ENCODE measurements around the gene GOLGA6C. TPM values are rescaled to one million over a fixed set of nuclear protein-coding genes. Genes with fewer than 3 reads are reported as not detected.
"Not testable (repeated sequence)": the region's sequence is repeated elsewhere in the genome, so short reads cannot be mapped to it uniquely, and the experiment has no call there.

Gene GOLGA6C
- polyA plus RNA-seq, 1 donor (not counting 4 experiments of a cell fraction or from before 2014, with no cell fraction given): not detected

GRCh38 chr15:75314552-75315290, 56.6 kb downstream of the GOLGA6C start:
- Histone ChIP-seq H4K20me1 (ENCODE audit: control insufficient read depth, extremely low read depth, insufficient read depth, low read length) (no peaks in the 10 kb centered on the region), H3K36me3 (ENCODE audit: control insufficient read depth in 2 of 2, extremely low read depth in 1 of 2, insufficient read depth in 2 of 2, low read length in 2 of 2) (no peaks in the 10 kb centered on the region), H3K9me1 (ENCODE audit: control insufficient read depth, extremely low read depth, insufficient read depth, low read length) (no peaks in the 10 kb centered on the region), H3K9ac (ENCODE audit: control insufficient read depth, extremely low read depth, insufficient read depth, low read length) (no peak overlapping the region), H3K79me2 (ENCODE audit: control insufficient read depth, insufficient read depth, low read length) (no peaks in the 10 kb centered on the region), H3K27ac (ENCODE audit: control insufficient read depth, insufficient read depth, low read length) (no peak overlapping the region), H3K27me3 (ENCODE audit: control insufficient read depth, extremely low read depth, insufficient read depth, low read length) (peaks cover 6% of the 10 kb centered on the region), H2AFZ (ENCODE audit: control insufficient read depth, low read length) (no peak overlapping the region), H3K4me2 (ENCODE audit: control insufficient read depth, extremely low read depth, insufficient read depth, low read depth, low read length) (no peak overlapping the region), H3K4me3 (ENCODE audit: control insufficient read depth in 2 of 3, extremely low read depth in 1 of 3, insufficient read depth in 2 of 3, low read depth in 1 of 3, low read length in 3 of 3) (no peak overlapping the region), H3K4me1 (ENCODE audit: control insufficient read depth, extremely low read depth, insufficient read depth, low read length) (peaks cover 10% of the 10 kb centered on the region), H3K9me3 (ENCODE audit: control insufficient read depth, low read depth, low read length) (peaks cover 5% of the 10 kb centered on the region)
- TF ChIP-seq EZH2 (IDR thresholded peaks at IDR 0.05; ENCODE audit: low read length) (no peak), CTCF (optimal IDR thresholded peaks at IDR 0.05 in 1 of 3, IDR thresholded peaks at IDR 0.05 in 1 of 3, conservative IDR thresholded peaks at IDR 0.05 in 1 of 3; ENCODE audit: extremely low read depth in 1 of 3, insufficient read depth in 2 of 3, low read length in 3 of 3) (no peak)
- dilution Hi-C loops (cut with MboI; ENCODE audit: extremely low pct_ligation_motif_present, low sequenced_read_pairs): no loop called here
- no peak for DNase-seq (ENCODE audit: low read depth, low spot score)
- FAIRE-seq: no peak

GRCh38 chr15:75319231-75319897, 61.2 kb downstream of the GOLGA6C start:
- dilution Hi-C loops (cut with MboI; ENCODE audit: extremely low pct_ligation_motif_present, low sequenced_read_pairs); H3K9me1 ChIP-seq (ENCODE audit: control insufficient read depth, extremely low read depth, insufficient read depth, low read length); H3K27ac ChIP-seq (ENCODE audit: control insufficient read depth, insufficient read depth, low read length); H3K9me3 ChIP-seq (ENCODE audit: control insufficient read depth, low read depth, low read length); H4K20me1 ChIP-seq (ENCODE audit: control insufficient read depth, extremely low read depth, insufficient read depth, low read length); H3K9ac ChIP-seq (ENCODE audit: control insufficient read depth, extremely low read depth, insufficient read depth, low read length); H3K4me2 ChIP-seq (ENCODE audit: control insufficient read depth, extremely low read depth, insufficient read depth, low read depth, low read length); FAIRE-seq; H2AFZ ChIP-seq (ENCODE audit: control insufficient read depth, low read length); DNase-seq (ENCODE audit: low read depth, low spot score); H3K36me3 ChIP-seq (ENCODE audit: control insufficient read depth in 2 of 2, extremely low read depth in 1 of 2, insufficient read depth in 2 of 2, low read length in 2 of 2); H3K27me3 ChIP-seq (ENCODE audit: control insufficient read depth, extremely low read depth, insufficient read depth, low read length); H3K79me2 ChIP-seq (ENCODE audit: control insufficient read depth, insufficient read depth, low read length); H3K4me1 ChIP-seq (ENCODE audit: control insufficient read depth, extremely low read depth, insufficient read depth, low read length); H3K4me3 ChIP-seq (ENCODE audit: control insufficient read depth in 2 of 3, extremely low read depth in 1 of 3, insufficient read depth in 2 of 3, low read depth in 1 of 3, low read length in 3 of 3): not testable (repeated sequence)

Small RNA genes lying within 50 kb of the gene (small RNA-seq; reads per million reads assigned to genes)
- gene AC068338.1 (ENCODE audit: insufficient read length in 3 of 3, low read depth in 3 of 3, low replicate concordance in 1 of 3) (0 reads per million in 3 experiments), gene RN7SL327P (ENCODE audit: insufficient read length in 3 of 3, low read depth in 3 of 3, low replicate concordance in 1 of 3) (0 reads per million in 3 experiments), gene RN7SL489P (ENCODE audit: insufficient read length in 3 of 3, low read depth in 3 of 3, low replicate concordance in 1 of 3) (0 reads per million in 3 experiments)

Other genes starting within 250 kb of the GOLGA6C start
- 11.9 to 14.3 TPM (median 13.7 TPM) in 3 replicates for gene PPCDC, start 234.7 kb upstream of the GOLGA6C start, polyA plus RNA-seq
- gene C15orf39, start 56.5 kb upstream of the GOLGA6C start, polyA plus RNA-seq: 1.8 to 5.3 TPM (median 2.1 TPM) in 3 replicates
- gene GOLGA6D, start 24.5 kb downstream of the GOLGA6C start, polyA plus RNA-seq: 0.03 TPM in 1 of 3 replicates, not detected in the others
- 48.2 to 87.2 TPM (median 53.0 TPM) in 3 replicates for gene COMMD4, start 77.7 kb downstream of the GOLGA6C start, polyA plus RNA-seq
- 3.6 to 10.4 TPM (median 5.5 TPM) in 3 replicates for gene NEIL1, start 88.7 kb downstream of the GOLGA6C start, polyA plus RNA-seq
- 35.4 to 63.0 TPM (median 42.3 TPM) in 3 replicates for gene MAN2C1, start 110.3 kb downstream of the GOLGA6C start, polyA plus RNA-seq
- 12.4 to 26.1 TPM (median 19.4 TPM) in 3 replicates for gene SIN3A, start 193.4 kb downstream of the GOLGA6C start, polyA plus RNA-seq